Keratinocyte (primary cell): ENCODE data around the gene PREP.

Source experiments
- CTCF ChIP-seq, 3 experiments: IDR thresholded peaks in 1 of 3; conservative IDR thresholded peaks in 1 of 3; optimal IDR thresholded peaks in 1 of 3; 2 replicates in 2 of 3; 3 replicates in 1 of 3; pipeline versions ENCODE3 to v1.5.1; 2011; ENCODE audit warnings: low read length in 3 of 3, mild to moderate bottlenecking in 3 of 3, moderate library complexity in 2 of 3, control low read depth in 1 of 3, inconsistent platforms in 1 of 3; ENCODE audit not compliant: insufficient read depth in 2 of 3; ENCODE audit errors: extremely low read depth in 1 of 3
- EZH2 ChIP-seq: IDR thresholded peaks from one replicate; pipeline ENCODE4 v1.6.1; 2012; ENCODE audit warnings: inconsistent platforms, mild to moderate bottlenecking, low read length, moderate library complexity

GRCh38 chr6:105397987-105398386 is 4.9 kb downstream of the PREP start:
- TF ChIP-seq CTCF (optimal IDR thresholded peaks at IDR 0.05 in 1 of 3, IDR thresholded peaks at IDR 0.05 in 1 of 3, conservative IDR thresholded peaks at IDR 0.05 in 1 of 3; ENCODE audit: extremely low read depth in 1 of 3, insufficient read depth in 2 of 3, low read length in 3 of 3), result no peak
- TF ChIP-seq EZH2, result no peak
